GM21390 (cell line): Measurements from ENCODE around the gene MXD3.
A peak's percentile ranks its signal among the peaks of the same experiment; 100 is the strongest.

Source experiments
- ATAC-seq: cut with Tn5 transposase; IDR thresholded peaks from one replicate; pipeline ENCODE4 v1.9.1; 2021; ENCODE audit not compliant: unreplicated experiment

The MXD3 gene

DNA sequence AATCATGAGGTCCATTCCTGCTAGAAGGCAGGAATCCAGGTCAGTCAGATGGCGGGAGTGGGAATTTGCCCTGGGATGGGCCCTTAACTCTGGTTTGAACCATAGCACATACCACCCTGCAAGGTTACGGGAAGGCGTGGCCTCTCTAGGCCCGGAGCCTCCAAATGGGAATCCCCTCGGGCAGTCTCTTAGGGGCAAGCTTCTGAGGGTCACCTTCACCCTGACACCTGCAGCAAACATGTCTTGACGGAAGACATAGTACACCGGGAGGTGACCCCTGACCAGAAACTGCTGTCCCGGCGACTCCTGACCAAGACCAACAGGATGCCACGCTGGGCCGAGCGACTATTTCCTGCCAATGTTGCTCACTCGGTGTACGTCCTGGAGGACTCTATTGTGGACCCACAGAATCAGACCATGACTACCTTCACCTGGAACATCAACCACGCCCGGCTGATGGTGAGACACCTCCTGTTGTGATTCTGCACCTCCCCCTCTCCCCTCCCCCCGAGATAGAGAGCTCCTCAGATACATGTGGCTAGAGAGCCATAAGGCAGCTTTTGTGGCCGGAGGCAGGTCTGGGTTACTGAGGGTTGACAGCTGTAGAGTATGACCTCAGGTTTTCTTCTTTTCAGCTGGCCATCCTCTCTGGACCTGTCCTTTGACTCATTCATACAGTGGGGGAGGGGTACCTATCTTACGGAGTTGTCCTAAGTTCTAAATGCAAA, 7.1 kb downstream of the MXD3 start:
- no peak for ATAC-seq

DNA sequence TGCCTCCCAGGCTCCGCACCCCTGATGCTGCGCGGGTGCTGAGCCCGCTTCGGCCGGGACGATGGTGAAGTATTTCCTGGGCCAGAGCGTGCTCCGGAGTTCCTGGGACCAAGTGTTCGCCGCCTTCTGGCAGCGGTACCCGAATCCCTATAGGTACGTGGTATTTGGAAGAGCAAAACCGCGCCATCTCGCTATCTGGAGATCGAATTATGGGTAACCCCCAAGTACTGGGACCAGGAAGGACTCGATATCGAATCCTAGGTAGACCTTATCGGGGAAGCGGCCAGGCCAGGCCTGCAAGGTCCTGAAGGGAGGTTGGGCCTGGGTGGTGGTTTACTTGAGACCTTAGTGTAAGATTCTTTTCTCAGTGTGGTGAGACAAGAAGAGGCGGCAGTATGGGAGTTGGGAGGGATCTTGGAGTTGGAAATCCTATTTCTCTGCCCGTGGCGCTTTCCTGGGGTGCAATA, 7.7 kb downstream of the MXD3 start:
- no peak for ATAC-seq

DNA sequence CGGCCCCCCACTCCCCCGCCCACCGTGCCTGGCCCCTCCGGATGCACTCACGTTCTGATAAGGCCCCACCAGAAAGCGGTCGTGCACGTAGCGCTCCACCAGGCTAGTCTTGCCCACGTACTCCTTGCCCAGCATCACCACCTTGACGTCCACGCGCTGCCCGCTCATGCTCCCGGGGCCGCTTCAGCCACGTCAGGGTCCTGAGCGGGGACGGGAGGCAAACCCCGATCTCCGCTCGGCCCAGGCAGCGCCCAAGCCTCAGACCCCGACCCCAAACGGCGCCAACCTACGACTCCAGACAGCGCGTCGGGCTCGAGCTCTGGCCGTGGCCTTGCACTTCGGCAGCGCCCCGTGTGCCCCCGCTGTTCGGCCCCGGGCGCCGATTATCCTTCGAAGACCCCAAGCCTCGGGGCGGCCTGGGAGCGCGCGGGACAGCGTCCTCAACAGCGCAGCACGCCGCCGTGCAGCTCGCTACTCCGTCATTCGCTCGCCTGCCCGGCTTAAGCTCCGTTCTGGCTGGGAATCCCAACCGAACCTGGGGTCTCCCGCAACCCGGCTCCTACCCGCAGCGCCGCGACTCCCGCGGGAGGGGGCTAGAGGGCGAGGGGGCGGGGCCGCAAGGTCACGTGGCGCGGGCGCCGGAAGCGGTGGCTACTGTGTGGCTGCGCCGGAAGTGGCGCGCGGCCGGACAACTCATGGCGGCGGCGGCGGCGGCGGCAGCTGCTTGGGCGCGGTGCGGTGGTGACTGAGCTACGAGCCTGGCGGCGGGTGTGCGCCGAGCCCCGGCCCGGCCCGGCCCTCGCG, 8.4 kb downstream of the MXD3 start, which contains the start of the genes PRELID1 and RAB24:
Gene PRELID1 (plus strand): TSS at position 679 of the 804 bp plus-strand sequence. CDS start 187 bp downstream, outside the sequence.
Gene RAB24 (minus strand): TSS at position 599 of the 804 bp plus-strand sequence. CDS start 431 bp downstream, at position 168.
- peak; percentile 53 for ATAC-seq

DNA sequence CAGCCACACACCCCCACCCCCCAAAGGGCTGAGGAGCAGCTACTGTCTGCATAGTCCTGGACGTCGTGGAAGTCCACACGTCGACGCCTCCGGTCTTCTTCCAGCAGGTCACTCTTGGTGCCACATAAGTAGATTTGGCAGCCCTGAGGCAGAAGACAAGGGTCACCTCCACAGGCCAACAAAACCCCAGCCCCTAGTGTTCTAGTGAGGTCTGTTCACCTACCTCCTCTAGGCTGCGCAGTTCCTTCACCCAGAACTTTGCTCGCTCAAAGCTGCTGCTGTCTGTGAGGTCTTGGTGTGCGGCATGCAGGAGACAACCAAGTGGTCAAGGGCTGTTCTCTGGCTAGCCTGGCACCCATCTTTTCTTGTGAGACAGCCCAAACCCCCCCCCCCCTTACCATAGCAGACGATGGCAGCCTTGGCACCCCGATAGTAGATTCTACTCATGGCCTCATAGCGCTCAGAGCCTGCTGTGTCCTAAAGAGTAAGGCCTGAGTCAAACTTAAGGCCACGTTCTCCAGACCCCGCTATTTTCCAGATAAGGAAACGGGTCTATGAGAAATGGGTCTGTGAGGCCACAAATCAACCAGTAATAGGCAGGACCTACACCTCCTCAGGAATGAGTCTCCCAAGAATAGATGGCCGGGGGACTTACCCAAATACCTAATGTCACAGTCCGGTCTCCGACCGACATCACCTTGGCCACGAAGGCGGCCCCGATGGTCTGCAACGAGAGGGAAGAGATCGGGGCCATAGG, 9.2 kb downstream of the MXD3 start:
- ATAC-seq, result no peak

DNA sequence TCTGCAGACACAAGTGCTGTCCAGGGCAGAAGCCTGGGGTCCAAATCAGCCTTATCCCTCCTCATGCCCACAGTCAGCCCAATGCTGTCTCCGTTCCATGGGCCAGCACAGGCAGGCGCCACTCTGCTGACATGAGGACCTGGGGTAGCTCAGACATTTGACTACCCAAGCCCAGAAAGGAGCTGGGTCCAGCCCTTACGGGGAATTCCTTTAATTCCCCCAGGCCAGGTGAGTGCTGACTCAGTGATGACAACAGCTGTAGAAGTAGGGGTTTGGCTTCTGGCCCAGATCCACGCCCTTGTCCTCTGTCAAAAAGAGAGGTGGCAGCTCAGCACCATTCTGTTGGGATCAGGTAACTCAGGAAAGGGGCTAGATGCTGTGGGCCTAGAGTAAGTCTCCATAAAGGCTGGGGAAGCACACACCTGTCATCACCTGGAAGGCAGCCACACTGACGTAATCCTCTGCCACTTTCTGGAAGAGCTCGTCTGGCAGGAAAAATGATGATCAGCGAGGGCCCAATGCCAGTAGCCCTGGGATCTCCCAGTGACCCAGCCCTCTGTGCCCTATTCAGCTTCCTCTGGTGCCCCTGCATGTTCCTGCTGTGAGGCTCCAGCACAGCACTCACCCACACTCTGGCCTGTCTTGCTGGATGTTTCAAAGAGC, 10.1 kb downstream of the MXD3 start:
- no peak for ATAC-seq

DNA sequence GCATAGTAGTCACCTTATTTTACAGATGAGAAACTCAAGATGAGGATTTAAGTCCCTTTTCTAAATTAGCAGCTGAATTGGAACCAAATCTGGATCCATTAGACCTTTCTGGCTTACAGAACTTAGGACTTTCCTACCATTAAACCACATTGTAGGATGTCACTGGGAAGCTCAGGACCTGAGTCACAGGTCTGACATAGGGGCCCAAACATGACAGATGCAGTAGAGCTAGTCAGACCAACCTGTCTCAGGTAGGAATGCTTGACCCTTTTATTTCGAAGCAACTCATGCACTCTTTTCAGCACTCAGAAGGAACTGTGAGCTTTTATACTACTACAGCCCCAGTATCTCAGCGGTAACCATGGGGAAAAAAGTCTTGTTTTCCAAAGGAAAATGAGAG, 10.7 kb downstream of the MXD3 start:
- no peak for ATAC-seq

DNA sequence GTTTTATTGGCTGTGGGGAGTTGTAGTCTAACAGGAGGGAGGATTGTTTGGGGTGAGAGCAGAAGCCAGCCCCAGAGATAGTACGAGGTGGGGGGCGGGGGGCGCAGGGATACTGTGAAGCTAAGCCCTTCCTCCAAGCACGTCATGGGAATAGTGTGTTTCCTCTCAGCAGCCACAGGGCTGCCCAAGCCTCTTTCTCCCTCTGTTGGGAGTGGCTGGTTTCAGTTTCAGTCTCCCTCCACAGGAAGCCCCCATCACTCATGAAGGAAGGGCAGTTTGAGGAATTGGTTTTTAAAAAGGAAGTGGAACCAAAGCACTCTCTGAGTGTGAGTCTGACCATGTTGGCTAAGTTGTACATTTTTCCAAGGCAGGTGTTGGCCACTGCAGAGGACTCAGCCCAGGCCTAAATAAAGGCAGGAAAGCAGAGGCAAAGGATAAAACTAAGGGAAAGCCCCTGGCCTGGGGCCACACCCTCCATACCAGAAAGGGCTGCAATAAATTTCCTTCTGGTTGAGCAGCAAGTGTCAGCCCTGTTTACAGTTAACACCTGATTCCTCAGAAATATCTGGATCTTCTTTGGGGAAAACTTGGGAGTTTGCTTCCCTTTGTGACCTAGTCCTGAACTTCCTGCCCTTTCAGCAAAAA, 11.3 kb downstream of the MXD3 start:
- peak; percentile 36 for ATAC-seq

DNA sequence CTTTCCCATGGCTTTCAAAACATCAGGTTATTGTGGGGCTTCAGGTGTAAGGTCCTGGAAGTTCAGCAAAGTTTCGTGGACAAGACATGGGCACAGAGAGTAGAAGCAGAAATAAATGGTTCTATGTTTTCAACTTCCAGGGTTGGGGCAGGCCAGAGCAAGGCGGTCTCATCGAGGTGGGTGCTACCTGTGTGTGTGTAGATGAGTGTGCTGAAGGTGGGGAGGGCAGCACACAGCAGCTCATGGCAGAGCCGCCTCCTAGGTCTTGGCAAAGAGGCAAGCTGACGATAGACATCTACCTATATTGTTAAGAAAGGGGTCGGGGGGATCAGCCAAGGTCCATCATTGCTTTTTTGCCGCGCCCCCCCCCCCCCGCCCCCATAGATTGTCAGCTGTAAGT, 12.0 kb downstream of the MXD3 start:
- no peak for ATAC-seq

DNA sequence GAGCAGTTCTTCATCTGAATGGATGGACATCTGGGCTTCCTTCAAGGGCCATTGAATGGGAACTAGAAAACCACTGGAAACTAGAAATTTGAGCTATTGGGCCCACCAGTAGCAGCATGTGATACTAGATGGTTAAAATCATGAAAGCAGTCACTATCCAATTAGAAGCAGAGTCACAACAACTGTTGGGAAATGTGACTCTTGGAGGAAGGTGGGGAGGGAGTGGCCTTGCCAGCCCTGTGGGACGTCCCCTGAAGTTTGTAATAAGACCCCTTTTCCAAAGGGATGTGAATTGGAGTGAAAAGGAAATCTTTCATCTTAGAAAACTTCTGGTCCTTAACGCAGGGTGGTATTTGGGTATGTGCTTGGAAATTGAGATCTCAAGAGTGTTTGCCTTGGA, 13.8 kb downstream of the MXD3 start:
- no peak for ATAC-seq

DNA sequence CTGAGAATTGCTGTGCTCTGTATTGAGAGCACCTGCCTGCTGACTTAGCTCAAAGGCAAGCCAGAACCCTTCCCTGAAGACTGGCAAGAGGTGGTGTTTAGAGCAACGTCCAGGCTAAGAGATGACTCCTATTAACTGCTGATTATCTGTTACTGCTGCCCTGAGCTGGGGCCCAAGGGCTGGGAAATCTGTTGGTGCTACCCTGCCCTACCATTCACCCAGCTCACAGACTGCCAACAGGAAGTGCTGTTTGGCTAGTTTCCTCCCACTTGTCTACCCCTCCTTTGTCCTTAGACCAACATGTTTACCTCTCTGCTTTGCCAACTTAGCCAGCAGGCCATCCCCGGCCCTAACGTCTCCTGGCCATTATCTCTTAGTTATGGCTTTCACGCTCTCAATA, 15.1 kb downstream of the MXD3 start:
- no peak for ATAC-seq

DNA sequence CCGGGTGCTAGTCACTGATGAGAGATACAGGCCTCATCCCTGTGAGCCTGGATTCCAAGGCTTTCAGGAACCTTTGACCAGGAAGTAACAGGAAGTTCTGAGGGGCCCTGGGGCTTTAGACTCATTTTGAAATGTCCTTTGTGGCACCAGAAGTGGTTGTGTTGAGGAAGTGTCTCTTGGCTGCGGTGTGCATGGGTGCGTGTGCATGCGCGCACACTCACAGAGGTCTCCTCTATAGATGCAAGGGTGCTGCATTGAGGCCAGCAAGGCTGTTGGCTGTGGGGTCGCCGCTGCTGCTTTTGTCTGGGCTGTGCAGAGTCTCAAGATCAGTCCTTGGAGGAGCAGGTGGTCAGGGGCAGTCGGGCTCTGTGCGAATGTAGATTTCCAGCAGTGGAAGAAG, 15.8 kb downstream of the MXD3 start:
- no peak for ATAC-seq

DNA sequence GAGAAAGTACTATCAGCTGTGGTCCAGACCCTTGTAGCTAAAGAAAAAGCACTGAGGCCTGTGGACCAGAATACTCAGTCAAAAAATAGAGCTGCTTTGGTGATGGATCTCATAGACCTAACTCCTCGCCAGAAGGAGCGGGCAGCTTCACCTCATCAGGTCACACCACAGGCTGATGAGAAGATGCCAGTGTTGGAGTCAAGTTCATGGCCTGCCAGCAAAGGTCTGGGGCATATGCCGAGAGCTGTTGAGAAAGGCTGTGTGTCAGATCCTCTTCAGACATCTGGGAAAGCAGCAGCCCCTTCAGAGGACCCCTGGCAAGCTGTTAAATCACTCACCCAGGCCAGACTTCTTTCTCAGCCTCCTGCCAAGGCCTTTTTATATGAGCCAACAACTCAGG, 17.1 kb downstream of the MXD3 start:
- no peak for ATAC-seq

DNA sequence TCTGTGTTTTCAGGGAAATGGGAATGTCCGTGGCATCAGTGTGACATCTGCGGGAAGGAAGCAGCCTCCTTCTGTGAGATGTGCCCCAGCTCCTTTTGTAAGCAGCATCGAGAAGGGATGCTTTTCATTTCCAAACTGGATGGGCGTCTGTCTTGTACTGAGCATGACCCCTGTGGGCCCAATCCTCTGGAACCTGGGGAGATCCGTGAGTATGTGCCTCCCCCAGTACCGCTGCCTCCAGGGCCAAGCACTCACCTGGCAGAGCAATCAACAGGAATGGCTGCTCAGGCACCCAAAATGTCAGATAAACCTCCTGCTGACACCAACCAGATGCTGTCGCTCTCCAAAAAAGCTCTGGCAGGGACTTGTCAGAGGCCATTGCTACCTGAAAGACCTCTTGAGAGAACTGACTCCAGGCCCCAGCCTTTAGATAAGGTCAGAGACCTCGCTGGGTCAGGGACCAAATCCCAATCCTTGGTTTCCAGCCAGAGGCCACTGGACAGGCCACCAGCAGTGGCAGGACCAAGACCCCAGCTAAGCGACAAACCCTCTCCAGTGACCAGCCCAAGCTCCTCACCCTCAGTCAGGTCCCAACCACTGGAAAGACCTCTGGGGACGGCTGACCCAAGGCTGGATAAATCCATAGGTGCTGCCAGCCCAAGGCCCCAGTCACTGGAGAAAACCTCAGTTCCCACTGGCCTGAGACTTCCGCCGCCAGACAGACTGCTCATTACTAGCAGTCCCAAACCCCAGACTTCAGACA, 17.7 kb downstream of the MXD3 start:
- no peak for ATAC-seq

DNA sequence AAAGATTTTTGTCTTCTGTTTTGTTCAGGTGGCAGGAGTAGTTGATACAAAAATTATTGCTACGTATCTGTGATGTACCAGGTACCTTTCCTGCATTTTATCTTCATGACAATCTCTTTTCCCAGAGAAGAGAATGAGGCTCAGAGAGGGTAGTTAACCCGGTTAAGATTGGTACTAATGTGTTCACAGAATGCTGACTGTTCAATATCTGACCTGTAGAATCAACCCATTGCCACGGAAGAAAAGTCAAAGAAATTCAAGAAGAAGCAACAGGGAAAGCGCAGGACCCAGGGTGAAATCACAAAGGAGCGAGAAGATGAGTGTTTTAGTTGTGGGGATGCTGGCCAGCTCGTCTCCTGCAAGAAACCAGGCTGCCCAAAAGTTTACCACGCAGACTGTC, 20.0 kb downstream of the MXD3 start:
- no peak for ATAC-seq

DNA sequence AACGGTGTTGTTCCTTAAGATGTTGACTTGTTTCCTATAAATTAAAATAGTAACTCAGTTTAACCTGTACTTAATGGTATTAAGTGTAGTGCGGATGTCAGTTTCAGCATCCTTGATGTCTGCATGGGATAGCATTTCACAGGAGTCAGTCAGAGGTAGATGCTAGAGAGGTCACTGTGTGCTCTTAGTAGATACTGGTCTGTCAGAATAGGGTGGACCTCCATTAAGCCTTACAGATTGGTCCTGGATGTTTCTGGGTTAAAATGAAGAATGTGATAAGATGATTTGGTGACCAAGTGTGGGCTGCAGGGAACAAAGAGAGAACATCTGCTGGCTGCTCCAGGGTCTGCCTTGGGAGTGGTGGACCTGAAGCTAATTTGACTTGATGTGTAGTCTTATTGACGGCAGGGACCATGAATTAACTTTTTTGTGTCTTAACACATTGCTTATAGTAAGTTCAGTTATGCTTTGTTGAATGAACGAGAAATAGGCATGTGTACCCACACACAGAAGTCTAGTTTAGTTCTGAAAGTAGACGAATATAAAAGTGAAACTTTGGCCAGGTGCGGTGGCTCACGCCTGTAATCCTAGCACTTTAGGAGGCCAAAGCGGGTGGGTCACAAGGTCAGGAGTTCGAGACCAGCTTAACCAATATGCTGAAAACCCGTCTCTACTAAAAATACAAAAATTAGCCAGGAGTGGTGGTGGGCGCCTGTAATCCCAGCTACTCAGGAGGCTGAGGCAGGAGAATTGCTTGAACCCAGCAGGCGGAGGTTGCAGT, 20.7 kb downstream of the MXD3 start:
- ATAC-seq, result peak; percentile 74

DNA sequence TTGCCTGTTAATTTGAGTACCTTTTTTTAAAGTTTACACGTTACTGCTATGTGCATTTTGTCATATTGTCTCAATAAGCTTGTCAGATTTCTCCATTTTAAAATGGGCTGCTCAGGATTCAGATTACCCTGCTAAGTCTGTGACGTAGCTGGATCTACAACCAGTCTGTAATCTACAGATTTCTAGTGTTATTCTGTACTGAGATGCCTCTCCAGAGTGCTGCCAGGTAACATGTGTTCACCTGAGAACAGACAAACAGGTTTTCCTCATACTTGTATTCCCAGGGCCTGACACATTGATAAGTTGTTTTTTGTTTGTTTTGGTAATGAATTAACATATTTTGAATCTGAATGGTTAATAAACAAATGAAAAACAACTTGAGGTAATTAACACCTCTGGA, 23.5 kb downstream of the MXD3 start:
- ATAC-seq, result no peak

DNA sequence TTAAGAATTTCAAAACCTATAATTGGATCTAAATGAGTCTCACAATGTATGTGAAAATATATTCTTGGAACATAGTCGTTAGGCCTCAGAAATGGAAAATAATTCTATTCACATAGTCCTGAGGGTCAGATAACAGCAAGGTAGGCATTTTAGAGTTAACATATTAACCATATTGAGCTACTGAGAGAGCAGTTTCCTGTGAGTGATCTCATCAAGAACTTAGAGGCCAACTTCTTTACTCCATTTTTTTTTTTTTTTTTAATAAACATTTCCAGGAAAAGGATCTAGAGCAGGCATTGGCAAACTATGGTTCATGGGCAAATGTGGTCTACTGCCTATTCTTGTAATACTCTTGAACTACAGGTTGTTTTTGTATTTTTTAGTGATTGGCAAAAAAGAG, 34.8 kb downstream of the MXD3 start:
- ATAC-seq, result no peak

DNA sequence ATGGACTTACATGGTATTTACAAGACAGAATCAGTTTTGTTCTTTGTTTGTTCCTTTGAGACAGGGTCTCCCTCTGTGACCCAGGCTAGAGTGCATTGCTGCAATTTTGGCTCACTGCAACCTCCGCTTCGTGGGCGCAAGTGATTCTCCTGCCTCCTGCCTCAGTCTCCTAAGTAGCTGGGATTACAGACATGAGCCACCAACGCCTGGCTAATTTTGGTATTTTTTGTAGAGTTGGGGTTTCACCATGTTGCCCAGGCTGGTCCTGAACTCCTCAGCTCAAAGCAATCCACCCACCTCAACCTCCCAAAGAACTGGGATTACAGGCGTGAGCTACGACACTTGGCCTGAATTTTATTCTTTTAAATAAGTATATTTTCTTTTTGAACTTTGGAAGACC, 35.8 kb downstream of the MXD3 start:
- no peak for ATAC-seq

DNA sequence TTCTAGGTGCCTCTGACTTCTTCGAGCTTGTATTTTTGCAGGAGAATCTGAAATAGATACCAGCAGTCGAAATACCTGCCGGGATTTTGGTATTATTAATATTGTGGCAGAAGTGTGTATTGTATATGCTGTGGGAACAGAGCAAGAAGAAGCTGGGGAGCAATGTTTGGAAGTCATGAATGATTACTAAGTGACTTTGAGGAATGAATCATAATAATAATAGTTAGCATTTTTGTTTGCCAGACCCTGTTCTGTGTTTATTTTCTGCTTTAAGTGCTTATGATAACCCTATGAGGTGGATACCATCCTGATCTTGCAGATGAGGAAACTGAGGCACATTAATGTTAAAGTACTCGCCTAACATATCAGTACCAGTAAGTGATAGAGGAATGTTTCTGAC, 40.6 kb downstream of the MXD3 start:
- ATAC-seq, result no peak
